GM21447 (cell line): ENCODE measurements around the gene ACAD11.
A peak's percentile ranks its signal among the peaks of the same experiment; 100 is the strongest.

Experiments
- ATAC-seq: cut with Tn5 transposase; IDR thresholded peaks from one replicate; pipeline ENCODE4 v1.9.1; 2021; ENCODE audit not compliant: unreplicated experiment

Gene ACAD11, protein sequence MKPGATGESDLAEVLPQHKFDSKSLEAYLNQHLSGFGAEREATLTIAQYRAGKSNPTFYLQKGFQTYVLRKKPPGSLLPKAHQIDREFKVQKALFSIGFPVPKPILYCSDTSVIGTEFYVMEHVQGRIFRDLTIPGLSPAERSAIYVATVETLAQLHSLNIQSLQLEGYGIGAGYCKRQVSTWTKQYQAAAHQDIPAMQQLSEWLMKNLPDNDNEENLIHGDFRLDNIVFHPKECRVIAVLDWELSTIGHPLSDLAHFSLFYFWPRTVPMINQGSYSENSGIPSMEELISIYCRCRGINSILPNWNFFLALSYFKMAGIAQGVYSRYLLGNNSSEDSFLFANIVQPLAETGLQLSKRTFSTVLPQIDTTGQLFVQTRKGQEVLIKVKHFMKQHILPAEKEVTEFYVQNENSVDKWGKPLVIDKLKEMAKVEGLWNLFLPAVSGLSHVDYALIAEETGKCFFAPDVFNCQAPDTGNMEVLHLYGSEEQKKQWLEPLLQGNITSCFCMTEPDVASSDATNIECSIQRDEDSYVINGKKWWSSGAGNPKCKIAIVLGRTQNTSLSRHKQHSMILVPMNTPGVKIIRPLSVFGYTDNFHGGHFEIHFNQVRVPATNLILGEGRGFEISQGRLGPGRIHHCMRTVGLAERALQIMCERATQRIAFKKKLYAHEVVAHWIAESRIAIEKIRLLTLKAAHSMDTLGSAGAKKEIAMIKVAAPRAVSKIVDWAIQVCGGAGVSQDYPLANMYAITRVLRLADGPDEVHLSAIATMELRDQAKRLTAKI

DNA sequence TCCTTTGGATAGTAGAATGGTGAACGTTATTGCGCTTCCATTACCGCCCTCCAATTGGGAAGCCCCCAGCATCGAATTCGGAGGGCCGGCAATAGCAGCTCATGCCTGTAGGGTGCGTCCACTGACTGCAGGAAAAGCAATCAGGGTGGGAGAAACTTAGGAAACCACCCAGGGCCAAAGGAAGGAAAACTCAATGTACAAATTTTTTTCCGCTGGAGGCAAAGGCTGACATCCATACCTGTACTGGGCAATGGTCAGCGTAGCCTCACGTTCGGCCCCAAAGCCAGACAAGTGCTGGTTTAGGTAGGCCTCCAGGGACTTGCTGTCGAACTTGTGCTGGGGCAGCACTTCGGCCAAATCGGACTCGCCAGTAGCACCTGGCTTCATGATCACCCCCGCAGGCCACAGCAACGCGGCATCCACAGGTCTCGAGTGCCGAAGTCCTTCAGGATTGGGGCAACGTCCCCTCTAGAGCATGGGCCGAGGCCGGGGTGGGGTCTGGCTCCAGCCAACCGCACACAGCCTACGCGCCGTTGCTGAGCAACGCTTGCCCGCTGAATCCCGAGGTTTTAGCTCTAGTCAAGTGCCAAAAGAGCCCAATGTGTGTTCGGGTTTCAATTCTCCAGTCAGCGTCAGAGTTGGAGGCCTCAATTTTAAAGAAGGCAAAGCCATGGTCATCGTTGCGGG lies at the start of gene ACAD11:
TSS of gene ACAD11 (minus strand) at position 445 of the 687 bp plus-strand sequence. CDS start at position 387, 58 bp downstream.
- ATAC-seq: peak; percentile 57

DNA sequence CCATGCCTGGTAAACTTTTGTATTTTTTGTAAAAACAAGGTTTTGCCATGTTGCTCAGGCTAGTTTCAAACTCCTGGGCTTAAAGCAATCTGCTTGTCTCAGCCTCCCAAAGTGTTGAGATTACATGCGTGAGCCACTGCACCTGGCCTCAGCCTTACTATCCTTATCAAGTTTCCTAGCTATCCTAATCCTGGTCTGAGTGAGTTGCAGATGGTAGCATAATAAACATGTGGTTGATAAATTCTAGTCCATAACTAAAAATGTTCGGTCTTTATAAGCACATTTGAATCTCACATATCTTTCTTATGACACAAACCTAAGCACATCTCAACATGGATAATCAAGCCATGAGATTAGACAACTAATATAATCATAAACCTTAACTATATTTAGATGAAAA lies 44.1 kb upstream of the ACAD11 start:
- no peak for ATAC-seq

GRCh38 chr3:132695422-132695821 lies 35.8 kb upstream of the ACAD11 start:
- no peak for ATAC-seq

DNA sequence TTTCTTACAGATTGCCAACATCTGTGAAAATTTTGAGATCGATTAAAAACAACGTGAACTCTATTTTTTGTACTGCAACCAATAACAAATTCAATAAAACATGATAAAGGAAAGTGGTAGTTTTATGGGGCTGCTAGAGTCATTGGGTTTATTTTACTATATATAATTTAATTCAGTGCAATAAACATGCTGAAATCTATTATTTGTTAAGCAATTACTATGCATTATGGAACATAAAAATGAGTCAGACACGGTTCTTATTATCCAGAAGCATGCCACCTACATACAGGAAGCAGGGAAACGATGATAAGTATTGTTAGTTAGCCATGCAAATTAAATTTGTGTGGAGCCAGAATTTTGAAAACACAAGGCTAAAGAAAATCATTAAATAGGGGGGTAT lies 35.4 kb upstream of the ACAD11 start:
- ATAC-seq: no peak

GRCh38 chr3:132690040-132690439 lies 30.4 kb upstream of the ACAD11 start:
- ATAC-seq: no peak

- no peak for ATAC-seq
These were observed 22.6 kb upstream of the ACAD11 start for GRCh38 chr3:132682201-132682600.

DNA sequence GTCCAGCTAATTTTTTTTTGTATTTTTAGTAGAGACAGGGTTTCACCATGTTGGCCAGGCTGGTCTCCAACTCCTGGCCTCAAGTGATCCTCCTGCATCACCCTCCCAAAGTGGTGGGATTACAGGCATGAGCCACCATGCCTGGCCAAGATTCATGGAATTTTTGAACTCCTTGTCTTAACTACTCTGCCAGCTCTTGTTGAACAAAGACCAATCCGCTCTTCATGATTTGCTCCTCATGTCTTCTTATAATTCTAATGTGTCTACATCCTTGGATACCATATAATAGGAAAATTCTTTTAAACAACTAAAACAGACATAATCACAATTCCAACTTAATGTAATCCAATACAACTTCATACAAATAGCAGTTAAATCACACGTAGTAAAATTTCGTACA lies 21.8 kb upstream of the ACAD11 start:
- ATAC-seq: no peak

GRCh38 chr3:132679911-132680310 lies 20.3 kb upstream of the ACAD11 start:
- no peak for ATAC-seq

DNA sequence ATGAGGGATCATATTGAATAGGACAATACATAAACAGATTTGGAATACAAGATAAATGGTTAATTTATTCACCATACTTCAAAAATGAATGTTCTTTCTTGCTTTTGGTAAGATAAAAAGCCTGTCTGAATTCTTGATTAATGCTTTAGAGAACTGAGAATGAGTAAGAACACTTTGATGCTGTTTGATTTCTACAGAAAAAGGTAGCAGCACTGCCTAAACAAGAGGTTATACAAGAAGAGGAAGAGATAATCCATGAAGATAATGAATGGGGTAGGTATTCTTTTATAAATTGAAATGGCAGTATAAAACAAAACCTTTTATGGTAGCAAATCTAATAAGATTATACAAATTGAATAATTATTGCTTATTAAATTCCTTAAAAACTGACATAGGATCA lies 15.8 kb upstream of the ACAD11 start:
- ATAC-seq: no peak

GRCh38 chr3:132669256-132669777 lies 9.7 kb upstream of the ACAD11 start:
- no peak for ATAC-seq

GRCh38 chr3:132665230-132665745 lies 5.7 kb upstream of the ACAD11 start:
- no peak for ATAC-seq

GRCh38 chr3:132662212-132662611 lies 2.6 kb upstream of the ACAD11 start:
- ATAC-seq: no peak

DNA sequence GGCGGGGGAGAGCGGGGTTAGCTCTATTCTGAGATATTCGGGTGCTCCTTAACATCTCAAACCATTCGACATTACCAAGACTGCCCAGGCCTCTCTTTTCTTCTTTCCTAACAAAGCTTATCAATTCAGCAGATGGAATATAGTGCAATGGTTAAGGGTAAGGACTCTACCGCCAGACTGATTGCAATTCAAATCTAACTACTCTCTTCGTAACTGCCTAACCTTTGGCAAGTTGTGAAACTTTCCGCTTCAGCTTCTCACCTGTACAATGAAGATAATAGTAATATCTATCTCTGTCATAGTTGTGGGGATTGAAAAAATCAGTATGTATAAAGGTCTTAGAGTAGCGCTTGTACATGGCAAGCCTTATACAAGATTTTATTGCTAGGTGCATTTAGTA lies 1.5 kb upstream of the ACAD11 start:
- no peak for ATAC-seq

DNA sequence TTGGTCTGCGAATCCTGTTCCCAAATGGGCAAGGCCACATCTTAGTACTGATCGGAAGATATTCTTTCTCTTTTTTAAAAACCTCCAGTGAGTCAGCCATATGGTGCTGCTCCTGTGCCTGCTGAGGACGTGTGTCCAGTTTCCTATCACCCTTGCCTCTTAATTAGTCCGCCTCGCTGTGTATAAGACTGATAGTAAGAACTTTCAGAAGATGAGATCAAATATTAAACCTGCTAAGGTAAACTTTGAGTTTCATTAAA lies 1.1 kb upstream of the ACAD11 start:
- ATAC-seq: no peak

- peak; percentile 67 for ATAC-seq
These were observed 622 bp upstream of the ACAD11 start, which contains the start of gene UBA5 for GRCh38 chr3:132660052-132660810. TSS of gene UBA5 (plus strand) at chr3:132660329. CDS start at chr3:132660538, 209 bp downstream.

DNA sequence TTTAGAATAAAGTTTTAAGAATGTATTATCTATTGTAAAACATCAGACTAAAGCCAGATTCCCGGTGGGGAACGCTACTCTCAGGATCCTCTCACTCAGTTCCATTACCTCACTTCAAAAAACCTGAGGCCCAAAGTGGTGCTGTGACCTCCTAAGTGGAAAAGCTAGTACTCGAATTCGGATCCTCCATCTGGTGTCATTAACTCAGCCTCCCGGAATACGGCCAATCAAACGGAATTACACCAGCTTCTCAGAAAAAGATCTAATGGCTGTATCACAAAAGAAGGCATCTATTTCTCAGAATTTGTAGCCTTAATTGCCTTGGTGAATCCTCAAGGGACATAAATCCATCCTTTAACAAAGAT lies 627 bp downstream of the ACAD11 start:
- peak; percentile 4 for ATAC-seq

DNA sequence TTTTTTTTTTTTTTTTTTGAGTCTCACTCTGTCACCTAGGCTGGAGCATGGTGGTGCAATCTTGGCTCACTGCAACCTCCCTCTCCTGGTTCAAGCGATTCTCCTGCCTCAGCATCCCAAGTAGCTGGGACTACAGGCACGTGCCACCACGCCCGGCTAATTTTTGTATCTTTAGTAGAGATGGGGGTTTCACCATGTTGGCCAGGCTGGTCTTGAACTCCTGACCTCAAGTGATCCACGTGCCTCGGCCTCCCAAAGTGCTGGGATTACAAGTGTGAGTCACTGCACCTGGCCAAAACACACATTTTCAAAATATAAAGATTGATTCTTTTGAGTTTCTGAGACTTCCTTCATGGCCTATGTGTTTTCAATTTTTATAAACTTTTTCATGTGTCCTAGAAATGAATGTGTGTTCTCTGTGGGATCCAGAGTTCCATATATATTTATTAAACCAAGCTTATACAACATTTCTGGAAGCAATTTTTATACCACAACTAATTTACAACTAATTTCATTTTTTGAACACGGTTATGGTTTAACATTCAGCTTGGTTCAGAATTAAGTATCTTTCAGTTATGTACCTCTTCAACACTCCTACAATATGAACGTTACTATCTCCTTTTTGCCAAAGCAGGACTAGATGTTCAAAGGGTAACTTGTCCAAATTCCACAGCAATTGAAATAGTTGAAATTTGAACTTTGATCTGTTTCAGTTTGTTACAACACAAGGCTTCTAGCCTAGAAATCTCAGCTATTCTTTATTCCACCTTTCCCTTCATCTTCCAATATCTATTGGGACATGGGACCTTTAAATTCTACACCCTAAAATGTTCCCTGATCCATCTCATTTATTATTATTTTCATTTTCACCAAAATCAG lies 1.5 kb downstream of the ACAD11 start:
- no peak for ATAC-seq

GRCh38 chr3:132655471-132655870 lies 4.1 kb downstream of the ACAD11 start:
- no peak for ATAC-seq

DNA sequence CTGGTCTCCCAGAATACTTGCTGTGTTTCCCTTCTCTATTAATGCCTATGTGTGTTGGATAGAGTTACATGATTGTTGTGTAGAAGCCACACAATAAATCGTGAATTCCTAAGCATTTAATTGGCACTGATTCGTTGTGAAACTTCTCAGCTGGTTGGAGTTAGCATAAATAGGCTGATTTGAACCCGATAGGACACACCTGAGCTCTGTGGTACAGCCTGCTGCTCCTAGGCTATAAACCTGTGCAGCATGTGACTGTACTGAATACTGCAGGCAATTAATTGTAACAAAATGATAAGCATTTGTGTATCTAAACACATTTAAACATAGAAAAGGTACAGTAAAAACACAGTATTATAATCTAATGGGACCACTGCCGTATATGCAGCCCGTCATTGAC lies 4.9 kb downstream of the ACAD11 start:
- ATAC-seq: no peak

DNA sequence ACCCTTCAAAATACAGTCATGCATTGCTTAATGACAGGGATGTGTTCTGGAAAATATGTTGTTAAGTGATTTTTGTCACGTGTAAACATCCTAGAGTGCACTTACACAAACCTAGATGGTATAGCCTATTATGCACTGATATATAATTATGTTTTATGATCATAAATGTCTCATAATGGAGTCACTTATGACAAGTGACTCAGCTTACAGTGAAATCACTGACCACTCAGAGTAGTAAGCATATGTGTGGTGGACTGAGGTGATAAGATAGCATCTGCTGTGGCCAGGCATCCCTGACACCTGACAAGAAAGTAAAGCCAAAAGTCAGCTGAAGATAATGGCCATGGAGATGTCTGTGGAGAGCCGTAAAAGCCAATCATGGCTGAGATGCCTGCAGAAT lies 5.4 kb downstream of the ACAD11 start:
- ATAC-seq: no peak
